GM19438 (cell line): Measurements from ENCODE around the gene NAPEPLD.
"Not testable (repeated sequence)": the region's sequence is repeated elsewhere in the genome, so short reads cannot be mapped to it uniquely, and the experiment has no call there.

ENCODE experiments used
- ATAC-seq: cut with Tn5 transposase; IDR thresholded peaks from one replicate; pipeline ENCODE4 v1.9.1; 2021; ENCODE audit warnings: low read depth; ENCODE audit not compliant: unreplicated experiment

The NAPEPLD gene

GRCh38 chr7:103148131-103148993 is 537 bp downstream of the NAPEPLD start:
- no peak for ATAC-seq

- ATAC-seq: not testable (repeated sequence)
Measured at GRCh38 chr7:103144754-103145153, 4.1 kb downstream of the NAPEPLD start.

GRCh38 chr7:103143868-103144267 is 5.0 kb downstream of the NAPEPLD start:
- no peak for ATAC-seq

- ATAC-seq: no peak
Measured at GRCh38 chr7:103142494-103142893, 6.4 kb downstream of the NAPEPLD start.

GRCh38 chr7:103141753-103142404 is 7.0 kb downstream of the NAPEPLD start:
- ATAC-seq: no peak

- ATAC-seq: no peak
Measured at GRCh38 chr7:103140685-103141084, 8.2 kb downstream of the NAPEPLD start.

- ATAC-seq: no peak
Measured at GRCh38 chr7:103140061-103140460, 8.8 kb downstream of the NAPEPLD start.

GRCh38 chr7:103134836-103135554 is 13.9 kb downstream of the NAPEPLD start:
- ATAC-seq: no peak

GRCh38 chr7:103132995-103133688 is 15.8 kb downstream of the NAPEPLD start:
- ATAC-seq: no peak

GRCh38 chr7:103130901-103131624 is 17.8 kb downstream of the NAPEPLD start:
- no peak for ATAC-seq

GRCh38 chr7:103129702-103130549 is 19.0 kb downstream of the NAPEPLD start:
- no peak for ATAC-seq

GRCh38 chr7:103127006-103127405 is 21.9 kb downstream of the NAPEPLD start:
- ATAC-seq: no peak

GRCh38 chr7:103124429-103124979 is 24.4 kb downstream of the NAPEPLD start:
- no peak for ATAC-seq

- no peak for ATAC-seq
Measured at GRCh38 chr7:103123529-103123928, 25.4 kb downstream of the NAPEPLD start.

- no peak for ATAC-seq
Measured at GRCh38 chr7:103121641-103122040, 27.3 kb downstream of the NAPEPLD start.

GRCh38 chr7:103120362-103120761 is 28.5 kb downstream of the NAPEPLD start:
- no peak for ATAC-seq

- no peak for ATAC-seq
Measured at GRCh38 chr7:103119791-103120291, 29.1 kb downstream of the NAPEPLD start.

GRCh38 chr7:103117465-103117864 is 31.4 kb downstream of the NAPEPLD start:
- no peak for ATAC-seq

GRCh38 chr7:103116991-103117390 is 31.9 kb downstream of the NAPEPLD start:
- no peak for ATAC-seq
